PC-3 (cell line): ENCODE measurements around the gene ZACN.
A peak's percentile ranks its signal among the peaks of the same experiment; 100 is the strongest.

Source experiments
- EZH2 ChIP-seq: fragments of 300-600 bp; sonication (generic); IDR thresholded peaks from one replicate; pipeline ENCODE4 v1.6.1; 2017; ENCODE audit warnings: antibody characterized with exemption, mild to moderate bottlenecking, low read length; ENCODE audit not compliant: unreplicated experiment
- TF ChIP-seq, protein P1 (sequence below): fragments of 300-600 bp; sonication (generic); conservative IDR thresholded peaks from 2 replicates; pipeline ENCODE4 v1.5.1; 2017; ENCODE audit warnings: antibody characterized with exemption, low read depth, mild to moderate bottlenecking, low read length

DNA sequence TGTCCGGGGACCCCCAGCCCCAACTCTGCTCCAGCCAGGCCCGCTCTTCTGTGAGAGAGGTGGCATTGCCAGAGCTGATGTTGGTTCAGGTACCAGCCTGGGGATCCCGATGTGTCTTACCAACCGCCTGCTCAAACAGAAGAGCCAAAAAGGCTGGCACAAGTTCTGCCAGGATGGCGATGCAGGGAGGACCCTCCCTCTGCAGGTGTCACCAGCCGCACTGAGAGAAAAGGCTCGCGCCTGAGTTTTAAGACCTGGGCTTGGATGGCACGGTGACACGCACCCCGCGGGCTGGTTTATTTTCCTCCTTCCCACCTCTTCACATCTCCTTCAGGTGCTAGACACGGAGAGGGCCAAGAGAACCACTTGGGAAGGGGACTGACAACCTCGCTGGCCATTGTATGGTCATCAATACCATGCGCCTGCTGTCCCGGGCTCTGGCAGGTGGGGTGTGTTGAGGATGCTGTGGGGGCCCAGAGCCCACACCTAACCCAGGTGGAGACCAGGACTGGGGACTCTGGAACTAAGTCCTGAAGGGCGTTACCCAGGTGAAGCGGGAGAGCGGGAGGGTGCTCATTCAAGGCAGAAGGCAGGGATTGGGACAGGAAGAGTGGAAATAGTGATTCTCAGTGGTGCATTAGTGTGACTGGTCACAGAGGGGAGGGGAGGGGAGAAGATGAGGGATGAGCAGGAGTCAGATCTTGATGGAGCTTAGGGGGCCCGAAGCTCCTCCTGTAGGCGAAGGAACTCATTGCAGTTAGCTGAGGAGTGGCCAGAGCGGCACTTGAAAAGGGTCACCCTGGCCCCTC lies 45.8 kb downstream of the ZACN start:
- TF ChIP-seq EZH2: no peak
- TF ChIP-seq, protein P1, sequence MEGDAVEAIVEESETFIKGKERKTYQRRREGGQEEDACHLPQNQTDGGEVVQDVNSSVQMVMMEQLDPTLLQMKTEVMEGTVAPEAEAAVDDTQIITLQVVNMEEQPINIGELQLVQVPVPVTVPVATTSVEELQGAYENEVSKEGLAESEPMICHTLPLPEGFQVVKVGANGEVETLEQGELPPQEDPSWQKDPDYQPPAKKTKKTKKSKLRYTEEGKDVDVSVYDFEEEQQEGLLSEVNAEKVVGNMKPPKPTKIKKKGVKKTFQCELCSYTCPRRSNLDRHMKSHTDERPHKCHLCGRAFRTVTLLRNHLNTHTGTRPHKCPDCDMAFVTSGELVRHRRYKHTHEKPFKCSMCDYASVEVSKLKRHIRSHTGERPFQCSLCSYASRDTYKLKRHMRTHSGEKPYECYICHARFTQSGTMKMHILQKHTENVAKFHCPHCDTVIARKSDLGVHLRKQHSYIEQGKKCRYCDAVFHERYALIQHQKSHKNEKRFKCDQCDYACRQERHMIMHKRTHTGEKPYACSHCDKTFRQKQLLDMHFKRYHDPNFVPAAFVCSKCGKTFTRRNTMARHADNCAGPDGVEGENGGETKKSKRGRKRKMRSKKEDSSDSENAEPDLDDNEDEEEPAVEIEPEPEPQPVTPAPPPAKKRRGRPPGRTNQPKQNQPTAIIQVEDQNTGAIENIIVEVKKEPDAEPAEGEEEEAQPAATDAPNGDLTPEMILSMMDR: peak; percentile 50
